DND-41 (cell line): ENCODE data around the gene RIN3.

Source experiments
- ATAC-seq: fragments of 200-7000 bp; cut with Tn5 transposase; 3 replicates; pipeline ENCODE4 v1.9.1; 2021; ENCODE audit warnings: low read depth; ENCODE audit not compliant: insufficient read depth
- DNase-seq: peaks from one replicate; pipeline ENCODE4 v3.0.0-alpha.2; 2020
- H2AFZ ChIP-seq: 2 replicates; pipeline ENCODE4 v1.6.0; 2012; ENCODE audit warnings: low read depth, low read length
- H3K27ac ChIP-seq: 2 replicates; pipeline ENCODE4 v1.5.1; 2012; ENCODE audit warnings: low read length, inconsistent platforms
- H3K27me3 ChIP-seq: fragments of 200-600 bp; sonication (generic); 2 replicates; pipeline ENCODE4 v1.6.0; 2012; ENCODE audit warnings: low read length, mild to moderate bottlenecking, inconsistent platforms; ENCODE audit not compliant: insufficient read depth, poor library complexity
- H3K36me3 ChIP-seq: 2 replicates; pipeline ENCODE4 v1.5.1; 2012; ENCODE audit warnings: low read length, inconsistent platforms; ENCODE audit not compliant: insufficient read depth
- H3K4me1 ChIP-seq: 2 replicates; pipeline ENCODE4 v1.5.1; 2012; ENCODE audit warnings: mild to moderate bottlenecking, low read length; ENCODE audit not compliant: insufficient read depth
- H3K4me2 ChIP-seq: 2 replicates; pipeline ENCODE4 v1.6.0; 2012; ENCODE audit warnings: mild to moderate bottlenecking, moderate library complexity, low read length, inconsistent platforms; ENCODE audit not compliant: insufficient read depth
- H3K4me3 ChIP-seq, 2 experiments: fragments of 200-600 bp in 1 of 2; shearing (Covaris generic) in 1 of 2; 2 replicates each; pipeline ENCODE4 v1.5.1; 2012 to 2016; ENCODE audit warnings: inconsistent platforms in 2 of 2, low read length in 2 of 2, mild to moderate bottlenecking in 2 of 2, low read depth in 1 of 2, moderate library complexity in 1 of 2
- H3K79me2 ChIP-seq: 2 replicates; pipeline ENCODE4 v1.6.0; 2012; ENCODE audit warnings: low read length, inconsistent platforms; ENCODE audit not compliant: insufficient read depth
- H3K9ac ChIP-seq: 2 replicates; pipeline ENCODE4 v1.6.0; 2012; ENCODE audit warnings: low read depth, mild to moderate bottlenecking, inconsistent platforms, low read length, moderate library complexity
- H3K9me3 ChIP-seq: 2 replicates; pipeline ENCODE4 v1.5.1; 2012; ENCODE audit warnings: low read length, moderate library complexity, mild to moderate bottlenecking, inconsistent platforms; ENCODE audit not compliant: insufficient read depth, severe bottlenecking
- H4K20me1 ChIP-seq: 2 replicates; pipeline ENCODE4 v1.6.0; 2012; ENCODE audit warnings: low read length; ENCODE audit not compliant: insufficient read depth
- CTCF ChIP-seq: IDR thresholded peaks from 2 replicates; pipeline ENCODE4 v1.5.1; 2012; ENCODE audit warnings: borderline replicate concordance, low read length, moderate library complexity, mild to moderate bottlenecking; ENCODE audit not compliant: poor library complexity, severe bottlenecking; ENCODE audit errors: extremely low read depth
- EZH2 ChIP-seq: IDR thresholded peaks from 3 replicates; pipeline ENCODE4 v1.6.1; 2012; ENCODE audit warnings: borderline replicate concordance, low read depth, mild to moderate bottlenecking, moderate library complexity, low read length, inconsistent platforms; ENCODE audit not compliant: severe bottlenecking

The RIN3 gene

GRCh38 chr14:92688434-92689375 lies 175.1 kb downstream of the RIN3 start:
- no peaks in the 10 kb centered on the region for H3K79me2 ChIP-seq
- no peak overlapping the region for H3K27ac ChIP-seq
- no peak overlapping the region for H2AFZ ChIP-seq
- no peak overlapping the region for H3K4me2 ChIP-seq
- H4K20me1 ChIP-seq = 0 out of 2 replicates have a peak, but pooled peaks cover 2% of the 10 kb centered on the region
- DNase-seq = no peak
- no peaks in the 10 kb centered on the region for H3K27me3 ChIP-seq
- no peak overlapping the region for H3K4me3 ChIP-seq
- no peaks in the 10 kb centered on the region for H3K36me3 ChIP-seq
- ATAC-seq = no peak
- H3K9ac ChIP-seq = no peak overlapping the region
- no peaks in the 10 kb centered on the region; the same call in 1 of the 2 replicates for H3K4me1 ChIP-seq
- TF ChIP-seq EZH2 = no peak
- no peak for TF ChIP-seq CTCF
- H3K9me3 ChIP-seq = no peaks in the 10 kb centered on the region

GRCh38 chr14:92690171-92691011 lies 176.8 kb downstream of the RIN3 start:
- H3K4me1 ChIP-seq = no peaks in the 10 kb centered on the region; the same call in 1 of the 2 replicates
- H4K20me1 ChIP-seq = 0 out of 2 replicates have a peak, but pooled peaks cover 2% of the 10 kb centered on the region

GRCh38 chr14:92692822-92693226 lies 179.2 kb downstream of the RIN3 start:
- Histone ChIP-seq H3K27me3 (peaks cover 2% of the 10 kb centered on the region), H3K27ac (no peak overlapping the region), H3K79me2 (no peaks in the 10 kb centered on the region), H3K4me1 (no peaks in the 10 kb centered on the region; the same call in 1 of the 2 replicates), H3K36me3 (no peaks in the 10 kb centered on the region), H2AFZ (no peak overlapping the region), H3K9me3 (no peaks in the 10 kb centered on the region), H3K4me3 (no peak overlapping the region), H3K9ac (no peak overlapping the region), H4K20me1 (0 out of 2 replicates have a peak, but pooled peaks cover 2% of the 10 kb centered on the region), H3K4me2 (no peak overlapping the region)
- ATAC-seq = peak; percentile 48; the same call in 2 of the 3 replicates
- TF ChIP-seq CTCF (no peak), EZH2 (no peak)
- peak; percentile 39 for DNase-seq

More at GRCh38 chr14:92690171-92691011, 176.8 kb downstream of the RIN3 start:
- no peaks in the 10 kb centered on the region for H3K9me3 ChIP-seq
- H3K27me3 ChIP-seq = peaks cover 2% of the 10 kb centered on the region
- H3K9ac ChIP-seq = no peak overlapping the region
- no peak overlapping the region for H3K4me3 ChIP-seq
- no peak overlapping the region for H3K4me2 ChIP-seq
- H3K79me2 ChIP-seq = no peaks in the 10 kb centered on the region
- TF ChIP-seq EZH2 = no peak
- TF ChIP-seq CTCF = peak; percentile 54
- ATAC-seq (no peak), DNase-seq (no peak)
- H3K36me3 ChIP-seq = no peaks in the 10 kb centered on the region
- no peak overlapping the region for H3K27ac ChIP-seq
- no peak overlapping the region for H2AFZ ChIP-seq
